22Rv1 (cell line): ENCODE data around the gene NFASC.

Experiments
- H3K27ac ChIP-seq: fragments of 450-650 bp; 2 replicates; pipeline ENCODE4 v1.5.1; 2017
- ZFX ChIP-seq: fragments of 450-650 bp; IDR thresholded peaks from 2 replicates; pipeline ENCODE4 v1.6.1; 2017; ENCODE audit warnings: antibody characterized with exemption, borderline replicate concordance
- TF ChIP-seq, protein P1 (sequence below): fragments of 450-650 bp; IDR thresholded peaks from 2 replicates; pipeline ENCODE4 v1.5.1; 2017; ENCODE audit warnings: mild to moderate bottlenecking

Gene NFASC

DNA sequence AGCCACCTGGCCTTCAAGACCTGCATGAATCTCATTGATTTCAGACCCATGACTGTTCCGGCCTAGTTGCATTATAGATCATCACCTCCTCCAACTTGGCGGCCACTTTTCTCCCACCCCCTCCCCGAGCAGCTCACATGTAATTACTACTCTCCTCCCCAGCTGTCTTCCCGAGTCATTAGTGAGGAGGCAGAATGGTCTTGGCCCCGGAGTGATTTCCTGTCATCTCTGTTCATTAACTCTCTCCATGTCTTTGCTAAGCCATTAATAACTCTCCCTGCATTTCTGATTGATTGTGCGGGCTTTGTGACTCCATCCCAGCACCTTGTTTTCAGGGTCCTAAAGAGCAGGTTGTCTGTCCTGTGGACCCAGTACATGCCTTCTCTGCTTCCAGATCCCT is 96.8 kb downstream of the NFASC start:
- TF ChIP-seq ZFX, result no peak
- TF ChIP-seq, protein P1, sequence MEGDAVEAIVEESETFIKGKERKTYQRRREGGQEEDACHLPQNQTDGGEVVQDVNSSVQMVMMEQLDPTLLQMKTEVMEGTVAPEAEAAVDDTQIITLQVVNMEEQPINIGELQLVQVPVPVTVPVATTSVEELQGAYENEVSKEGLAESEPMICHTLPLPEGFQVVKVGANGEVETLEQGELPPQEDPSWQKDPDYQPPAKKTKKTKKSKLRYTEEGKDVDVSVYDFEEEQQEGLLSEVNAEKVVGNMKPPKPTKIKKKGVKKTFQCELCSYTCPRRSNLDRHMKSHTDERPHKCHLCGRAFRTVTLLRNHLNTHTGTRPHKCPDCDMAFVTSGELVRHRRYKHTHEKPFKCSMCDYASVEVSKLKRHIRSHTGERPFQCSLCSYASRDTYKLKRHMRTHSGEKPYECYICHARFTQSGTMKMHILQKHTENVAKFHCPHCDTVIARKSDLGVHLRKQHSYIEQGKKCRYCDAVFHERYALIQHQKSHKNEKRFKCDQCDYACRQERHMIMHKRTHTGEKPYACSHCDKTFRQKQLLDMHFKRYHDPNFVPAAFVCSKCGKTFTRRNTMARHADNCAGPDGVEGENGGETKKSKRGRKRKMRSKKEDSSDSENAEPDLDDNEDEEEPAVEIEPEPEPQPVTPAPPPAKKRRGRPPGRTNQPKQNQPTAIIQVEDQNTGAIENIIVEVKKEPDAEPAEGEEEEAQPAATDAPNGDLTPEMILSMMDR, result no peak
- no peak overlapping the region for H3K27ac ChIP-seq

DNA sequence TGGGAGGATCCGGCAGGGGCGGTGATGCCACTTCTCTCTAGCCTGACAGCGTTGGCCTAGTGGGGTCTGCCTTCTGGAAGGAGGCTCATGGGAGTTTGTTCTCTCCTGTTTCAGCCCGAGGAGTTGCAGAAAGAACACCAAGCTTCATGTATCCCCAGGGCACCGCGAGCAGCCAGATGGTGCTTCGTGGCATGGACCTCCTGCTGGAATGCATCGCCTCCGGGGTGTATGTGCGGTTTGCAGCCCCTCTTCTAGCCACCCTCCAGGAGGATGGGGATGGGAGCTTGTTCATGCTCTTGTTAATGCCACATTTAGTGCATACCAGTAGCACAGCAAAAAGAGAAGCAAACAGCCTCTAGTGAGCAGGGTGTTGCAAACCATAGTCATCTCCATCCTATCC is 97.5 kb downstream of the NFASC start:
- TF ChIP-seq, protein P1, result no peak
- TF ChIP-seq ZFX, result no peak
- H3K27ac ChIP-seq, result no peak overlapping the region

DNA sequence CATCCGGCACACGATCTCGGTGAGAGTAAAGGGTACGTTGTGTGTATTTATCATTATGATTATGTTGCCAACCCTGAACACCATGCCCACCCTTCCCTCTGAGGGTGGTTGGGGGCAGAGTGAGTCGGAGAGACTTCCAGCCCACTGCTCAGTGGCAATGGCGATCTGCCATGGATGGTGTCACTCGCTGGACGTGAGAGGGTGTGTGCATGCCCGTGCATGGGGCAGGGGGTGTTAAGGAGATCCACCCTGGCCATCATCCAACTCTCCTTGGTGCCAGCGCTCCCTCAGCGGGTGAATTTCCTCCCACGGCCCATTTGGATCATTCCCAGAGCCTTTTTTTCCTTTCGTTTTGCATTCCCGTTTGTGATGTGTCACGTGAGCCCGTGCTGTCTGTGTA is 98.3 kb downstream of the NFASC start:
- H3K27ac ChIP-seq, result no peak overlapping the region
- TF ChIP-seq, protein P1, result no peak
- TF ChIP-seq ZFX, result no peak

DNA sequence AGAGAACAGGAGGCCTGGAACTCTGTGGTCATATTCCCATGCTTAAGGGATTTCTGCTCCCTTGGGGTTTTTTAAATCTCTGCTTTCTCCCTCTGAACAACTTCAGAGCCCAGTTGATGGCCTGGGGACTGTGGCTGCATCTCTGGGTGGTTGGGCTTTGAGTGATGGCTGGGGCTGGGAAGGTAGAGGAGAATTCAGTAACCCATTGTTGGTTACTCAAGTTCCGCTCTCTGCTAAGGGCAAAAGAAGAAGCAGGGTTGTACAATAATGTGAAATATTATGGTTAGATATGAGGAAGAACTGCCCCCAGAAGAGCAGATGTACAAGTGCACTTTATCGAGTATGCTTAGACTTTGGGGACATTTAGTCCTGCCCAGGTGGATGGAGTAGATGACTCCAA is 100.3 kb downstream of the NFASC start:
- no peak for TF ChIP-seq ZFX
- TF ChIP-seq, protein P1, result no peak
- H3K27ac ChIP-seq, result no peak overlapping the region

DNA sequence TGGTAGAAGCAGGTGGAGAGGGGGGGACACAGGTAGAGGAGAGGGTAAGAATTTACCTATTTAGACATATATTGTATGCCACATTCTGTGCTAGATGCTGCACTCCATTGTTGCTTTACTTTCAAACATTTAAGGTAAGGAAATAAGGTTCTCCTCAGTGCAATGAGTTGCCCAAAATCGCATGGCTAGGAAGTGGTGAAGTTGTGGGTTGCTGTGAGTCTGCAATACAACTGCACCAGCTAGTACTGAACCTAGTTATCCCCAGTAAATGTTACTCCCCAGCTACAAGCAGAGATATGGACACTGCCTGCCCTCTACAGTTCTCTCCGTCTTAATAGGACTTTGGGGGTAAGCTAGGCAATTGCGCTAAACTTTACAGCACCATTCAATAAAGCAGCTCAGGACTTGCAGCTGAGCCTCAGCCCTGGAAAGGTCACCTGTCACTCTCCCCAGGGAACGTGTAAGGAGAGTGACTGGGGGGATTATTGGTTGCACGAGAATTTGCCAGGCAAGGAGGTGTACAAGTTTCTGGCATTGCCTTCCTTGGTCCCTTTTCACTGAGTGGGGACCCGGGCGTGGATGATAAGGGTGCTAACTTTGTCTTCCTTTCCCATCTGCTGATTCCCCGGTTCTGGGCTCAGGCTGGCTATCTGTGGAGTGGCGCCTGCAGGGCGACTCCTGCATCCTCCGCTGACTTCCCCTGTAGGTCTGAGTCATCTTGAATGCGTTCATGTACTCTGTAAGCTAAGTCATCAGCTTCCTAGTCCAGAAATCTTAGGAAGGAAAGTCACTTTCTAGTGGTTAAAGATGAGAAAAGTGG is 101.1 kb downstream of the NFASC start:
- TF ChIP-seq, protein P1, result no peak
- no peak for TF ChIP-seq ZFX
- H3K27ac ChIP-seq, result no peak overlapping the region

DNA sequence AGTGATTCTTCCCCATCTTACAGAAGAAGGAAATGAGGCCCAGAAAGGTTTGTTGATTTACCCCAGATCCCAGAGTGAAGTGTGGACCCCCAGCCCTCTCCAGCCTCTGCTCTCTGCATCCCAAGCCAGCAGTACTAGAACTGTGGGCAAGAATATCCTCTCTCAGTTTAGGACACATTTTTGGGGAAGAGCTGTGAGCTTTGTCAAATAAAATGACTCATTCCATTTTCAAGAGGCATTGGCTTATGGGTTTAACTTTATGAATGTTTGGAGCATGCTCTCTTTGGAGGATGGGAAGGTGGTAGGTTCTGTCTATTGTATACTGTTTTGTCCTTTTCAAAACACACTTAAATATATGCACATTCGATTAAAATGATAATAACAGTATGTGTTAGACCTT is 101.8 kb downstream of the NFASC start:
- TF ChIP-seq, protein P1, result no peak
- TF ChIP-seq ZFX, result no peak
- no peak overlapping the region for H3K27ac ChIP-seq

DNA sequence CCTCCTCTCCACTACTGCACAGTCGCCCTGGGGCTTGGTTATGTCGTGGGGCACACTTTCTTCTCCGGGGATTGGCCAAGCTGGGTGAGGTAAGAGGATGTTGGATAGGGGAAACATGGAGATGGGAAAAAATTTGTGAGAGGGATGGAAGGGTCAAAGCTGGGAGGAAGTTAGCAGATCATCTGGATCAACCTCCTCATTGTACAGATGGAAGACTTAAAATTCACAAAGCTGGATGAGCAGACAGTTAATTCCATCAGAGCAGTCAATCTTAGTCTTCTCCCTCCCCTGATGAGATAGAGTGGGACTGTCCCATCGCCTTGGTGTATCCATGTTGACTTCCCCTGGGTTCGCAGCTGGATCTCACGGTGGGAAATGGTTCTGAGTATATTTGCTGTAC is 102.8 kb downstream of the NFASC start:
- TF ChIP-seq ZFX, result no peak
- TF ChIP-seq, protein P1, result no peak
- H3K27ac ChIP-seq, result no peak overlapping the region
